ENCODE data around the gene TBC1D22A. TPM values are rescaled to one million over a fixed set of nuclear protein-coding genes. Genes with fewer than 3 reads are reported as not detected.

TBC1D22A gene
- total RNA-seq, 3 donors from 2014 or later: 35.6 to 51.9 (median 41.8) TPM

DNA sequence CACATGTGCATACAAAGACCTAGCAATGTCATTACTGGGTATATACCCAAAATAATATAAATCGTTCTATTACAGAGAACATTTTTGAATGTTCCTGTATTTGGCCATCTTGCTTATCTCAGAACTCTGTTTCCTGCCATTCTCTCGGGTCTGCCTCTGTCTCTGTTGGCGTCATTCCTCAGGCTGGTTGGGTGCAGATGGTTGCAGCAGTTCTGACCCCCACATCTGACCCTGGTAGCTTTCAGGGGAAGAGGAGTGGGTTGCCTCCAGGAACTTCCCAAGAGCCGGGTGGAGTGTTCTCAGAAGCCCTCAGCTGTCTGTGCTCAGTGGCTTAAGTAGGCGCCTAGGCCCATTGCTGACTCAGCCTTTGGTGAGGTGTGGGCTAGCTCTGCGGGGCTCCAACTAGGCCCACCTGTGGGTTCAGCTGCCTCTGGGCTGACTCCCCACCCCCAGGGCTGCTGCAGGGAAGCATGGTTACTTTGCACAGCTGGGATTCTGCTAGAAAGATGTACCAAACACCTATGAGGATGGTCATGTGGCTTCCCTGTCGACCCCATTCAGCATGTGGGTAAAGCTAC, 114.0 kb downstream of the TBC1D22A start:
- DNase-seq: no peak
- no peaks in the 10 kb centered on the region for H3K4me1 ChIP-seq (ENCODE audit: low read depth)
- intact Hi-C loops (cut with DNase I, micrococcal nuclease): no loop called here
- H3K9me3 ChIP-seq: peaks cover 3% of the 10 kb centered on the region
- TF ChIP-seq, protein P1, sequence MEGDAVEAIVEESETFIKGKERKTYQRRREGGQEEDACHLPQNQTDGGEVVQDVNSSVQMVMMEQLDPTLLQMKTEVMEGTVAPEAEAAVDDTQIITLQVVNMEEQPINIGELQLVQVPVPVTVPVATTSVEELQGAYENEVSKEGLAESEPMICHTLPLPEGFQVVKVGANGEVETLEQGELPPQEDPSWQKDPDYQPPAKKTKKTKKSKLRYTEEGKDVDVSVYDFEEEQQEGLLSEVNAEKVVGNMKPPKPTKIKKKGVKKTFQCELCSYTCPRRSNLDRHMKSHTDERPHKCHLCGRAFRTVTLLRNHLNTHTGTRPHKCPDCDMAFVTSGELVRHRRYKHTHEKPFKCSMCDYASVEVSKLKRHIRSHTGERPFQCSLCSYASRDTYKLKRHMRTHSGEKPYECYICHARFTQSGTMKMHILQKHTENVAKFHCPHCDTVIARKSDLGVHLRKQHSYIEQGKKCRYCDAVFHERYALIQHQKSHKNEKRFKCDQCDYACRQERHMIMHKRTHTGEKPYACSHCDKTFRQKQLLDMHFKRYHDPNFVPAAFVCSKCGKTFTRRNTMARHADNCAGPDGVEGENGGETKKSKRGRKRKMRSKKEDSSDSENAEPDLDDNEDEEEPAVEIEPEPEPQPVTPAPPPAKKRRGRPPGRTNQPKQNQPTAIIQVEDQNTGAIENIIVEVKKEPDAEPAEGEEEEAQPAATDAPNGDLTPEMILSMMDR (IDR thresholded peaks at IDR 0.05): no peak
- no peak for ATAC-seq
- no peak overlapping the region for H3K4me3 ChIP-seq
- H3K36me3 ChIP-seq (ENCODE audit: low read depth): no peaks in the 10 kb centered on the region

DNA sequence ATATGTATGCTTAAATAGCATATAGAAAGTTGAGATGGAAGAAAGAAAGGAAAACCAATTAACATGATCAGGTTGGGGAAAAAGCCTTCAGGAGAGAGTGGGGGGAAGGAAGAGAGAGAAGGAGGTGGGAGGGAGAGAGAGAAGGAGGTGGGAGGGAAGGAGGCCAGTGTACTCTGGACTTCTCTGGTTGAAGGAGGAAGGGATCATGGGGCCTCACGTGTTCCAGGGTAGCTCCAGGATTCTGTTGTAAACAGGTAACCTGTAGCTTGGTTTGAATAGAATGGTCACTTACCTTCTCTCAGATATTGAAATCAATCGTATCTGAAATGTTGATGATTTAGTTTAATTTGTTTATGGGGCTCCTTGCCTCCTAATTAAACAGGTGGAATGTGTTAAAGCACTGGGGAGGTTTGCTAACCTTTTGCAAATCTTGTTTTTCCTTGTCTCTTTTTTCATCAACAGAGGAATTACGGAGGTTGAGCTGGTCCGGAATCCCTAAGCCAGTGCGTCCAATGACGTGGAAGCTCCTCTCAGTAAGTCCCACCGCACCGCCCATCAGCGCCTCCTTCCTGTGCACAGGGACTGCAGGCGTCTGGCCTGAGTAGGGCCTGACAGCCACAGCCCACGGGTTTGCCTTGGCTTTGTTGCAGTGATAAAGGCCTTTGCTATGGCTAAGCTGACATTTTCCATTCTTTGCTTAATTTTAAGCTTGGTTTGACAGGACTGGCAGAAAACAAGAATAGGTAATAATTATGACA, 115.9 kb downstream of the TBC1D22A start:
- intact Hi-C loops (cut with DNase I, micrococcal nuclease): no loop called here
- no peaks in the 10 kb centered on the region for H3K4me1 ChIP-seq (ENCODE audit: low read depth)
- no peaks in the 10 kb centered on the region for H3K9me3 ChIP-seq
- no peak overlapping the region for H3K4me3 ChIP-seq
- no peaks in the 10 kb centered on the region for H3K36me3 ChIP-seq (ENCODE audit: low read depth)
- TF ChIP-seq, protein P1 (IDR thresholded peaks at IDR 0.05): no peak
- ATAC-seq (no peak), DNase-seq (no peak)

DNA sequence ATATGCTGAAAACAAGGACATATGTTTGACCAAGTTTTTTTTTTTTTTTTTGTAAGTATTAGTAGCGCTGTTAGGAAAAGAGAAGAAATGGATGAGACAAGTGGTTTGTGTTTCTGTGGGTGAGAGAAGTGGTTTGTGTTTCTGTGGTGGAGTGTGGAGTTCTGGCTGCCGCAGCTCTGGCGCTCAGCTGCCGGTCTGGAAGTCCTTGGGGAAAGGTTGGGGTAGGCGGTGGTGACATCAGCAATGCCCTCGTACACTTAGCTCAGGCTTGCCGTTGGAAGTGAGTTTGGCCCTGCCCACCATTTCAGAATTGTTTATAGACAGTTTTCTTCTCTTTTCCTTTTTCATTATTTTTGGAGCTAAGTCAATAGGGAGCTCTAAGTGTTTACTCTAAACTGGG, 116.6 kb downstream of the TBC1D22A start:
- Histone ChIP-seq H3K36me3 (ENCODE audit: low read depth) (no peaks in the 10 kb centered on the region), H3K9me3 (no peaks in the 10 kb centered on the region), H3K4me1 (ENCODE audit: low read depth) (no peaks in the 10 kb centered on the region), H3K4me3 (no peak overlapping the region)
- intact Hi-C loops (cut with DNase I, micrococcal nuclease): no loop called here
- DNase-seq (no peak), ATAC-seq (no peak)
- TF ChIP-seq, protein P1 (IDR thresholded peaks at IDR 0.05): no peak

DNA sequence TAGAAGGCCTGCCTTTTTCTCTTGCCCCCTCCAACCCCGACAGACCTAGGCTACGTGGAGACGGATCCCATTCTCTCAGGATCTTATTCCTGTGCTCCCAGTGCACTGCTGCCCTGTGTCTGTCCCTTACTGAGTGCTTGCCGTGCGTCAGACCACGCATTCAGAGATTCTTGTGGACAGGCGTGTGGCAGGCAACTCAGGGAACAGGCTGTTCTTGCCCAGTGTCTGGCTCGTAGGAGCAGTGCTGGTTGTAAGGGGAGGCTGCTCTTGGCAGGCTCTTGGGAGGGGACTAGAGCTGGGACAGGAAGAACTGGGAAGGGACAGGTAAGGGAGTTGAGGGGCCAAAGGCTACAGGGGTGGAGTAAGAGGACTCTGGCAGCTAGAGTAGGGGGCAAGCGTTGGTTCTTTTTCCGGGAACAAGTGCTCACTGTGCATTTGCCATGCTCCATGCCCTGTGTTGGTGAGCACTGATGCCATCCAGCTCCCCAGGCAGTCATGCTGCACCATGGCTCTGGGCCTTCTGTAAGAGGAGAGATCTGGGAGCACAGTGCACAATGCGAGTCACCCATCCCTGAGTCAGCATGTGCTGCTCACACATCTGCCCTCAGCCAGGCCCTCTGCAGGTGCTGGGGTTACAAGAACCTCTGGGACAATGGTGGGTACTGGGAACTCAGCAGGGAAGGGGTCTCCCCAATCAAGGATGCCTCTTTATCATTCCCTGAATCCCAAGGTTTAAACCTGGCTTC, 119.1 kb downstream of the TBC1D22A start:
- ATAC-seq (peak; percentile 27), DNase-seq (no peak)
- no peaks in the 10 kb centered on the region for H3K4me1 ChIP-seq (ENCODE audit: low read depth)
- H3K9me3 ChIP-seq: no peaks in the 10 kb centered on the region
- H3K36me3 ChIP-seq (ENCODE audit: low read depth): no peaks in the 10 kb centered on the region
- TF ChIP-seq, protein P1 (IDR thresholded peaks at IDR 0.05): no peak
- intact Hi-C loops (cut with DNase I, micrococcal nuclease): no loop called here
- no peak overlapping the region for H3K4me3 ChIP-seq

DNA sequence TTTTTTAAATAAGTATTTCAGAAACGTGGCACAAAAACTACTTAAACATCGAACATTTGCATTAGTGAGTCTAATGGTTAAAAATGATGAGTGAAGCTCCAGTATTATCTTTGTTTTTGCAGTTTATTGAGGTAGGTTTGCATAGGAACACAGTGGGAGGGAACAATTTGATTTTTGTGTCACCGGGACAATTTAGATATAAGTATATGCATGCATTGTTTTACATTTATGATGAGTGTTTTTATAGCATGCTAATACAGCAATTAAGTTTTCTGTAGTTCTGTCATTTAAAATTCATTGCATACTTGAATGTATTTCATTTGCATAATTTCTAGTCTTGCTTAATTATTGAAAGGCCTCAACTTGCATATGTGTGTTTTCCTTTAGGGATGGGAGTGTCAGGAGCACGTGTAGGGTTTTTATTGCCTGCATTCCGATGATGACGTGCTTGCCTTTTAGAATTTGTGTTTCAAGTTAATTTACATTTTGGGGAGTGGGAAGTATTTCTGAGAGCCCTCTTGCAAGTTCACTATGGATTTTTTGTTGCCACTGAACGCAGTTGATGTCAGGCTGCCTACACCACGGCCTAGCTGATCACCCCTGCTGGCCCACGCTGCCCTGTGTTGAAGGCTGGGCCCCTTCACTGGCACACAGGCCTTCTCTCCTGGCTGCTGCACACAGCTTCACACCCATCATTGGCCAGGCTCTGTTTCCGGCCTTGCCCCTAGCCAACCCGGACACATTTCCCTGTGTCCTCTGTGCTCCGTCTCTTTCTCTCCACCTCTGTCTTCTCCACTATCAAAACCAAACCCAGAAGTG, 120.9 kb downstream of the TBC1D22A start:
- Histone ChIP-seq H3K4me1 (ENCODE audit: low read depth) (no peaks in the 10 kb centered on the region), H3K9me3 (no peaks in the 10 kb centered on the region), H3K4me3 (no peak overlapping the region), H3K36me3 (ENCODE audit: low read depth) (no peaks in the 10 kb centered on the region)
- TF ChIP-seq, protein P1 (IDR thresholded peaks at IDR 0.05): no peak
- intact Hi-C loops (cut with DNase I, micrococcal nuclease): no loop called here
- ATAC-seq: no peak
- DNase-seq: no peak
